HG03135 (cell line): ENCODE data around the gene ANKRD23.
A peak's percentile ranks its signal among the peaks of the same experiment; 100 is the strongest.
"Not testable (repeated sequence)": the region's sequence is repeated elsewhere in the genome, so short reads cannot be mapped to it uniquely, and the experiment has no call there.

Experiments used
- ATAC-seq: cut with Tn5 transposase; IDR thresholded peaks from one replicate; pipeline ENCODE4 v1.9.1; 2021; ENCODE audit warnings: mild to moderate bottlenecking, moderate library complexity; ENCODE audit not compliant: unreplicated experiment

The ANKRD23 gene

GRCh38 chr2:96801005-96801785 is 42.6 kb downstream of the ANKRD23 start:
- ATAC-seq = peak; percentile 86

GRCh38 chr2:96800061-96801004 is 43.5 kb downstream of the ANKRD23 start:
- peak; percentile 26 for ATAC-seq

- ATAC-seq = no peak
Observed at GRCh38 chr2:96799623-96799935, 44.2 kb downstream of the ANKRD23 start.

GRCh38 chr2:96798733-96799622 is 44.8 kb downstream of the ANKRD23 start:
- ATAC-seq = no peak

GRCh38 chr2:96797066-96797625 is 46.7 kb downstream of the ANKRD23 start:
- ATAC-seq = no peak

GRCh38 chr2:96796497-96796896 is 47.3 kb downstream of the ANKRD23 start:
- ATAC-seq = not testable (repeated sequence)

- ATAC-seq = no peak
Observed at GRCh38 chr2:96795076-96795475, 48.7 kb downstream of the ANKRD23 start.

GRCh38 chr2:96792772-96793749 is 50.8 kb downstream of the ANKRD23 start:
- ATAC-seq = no peak

- no peak for ATAC-seq
Observed at GRCh38 chr2:96789245-96789617, 54.6 kb downstream of the ANKRD23 start.

GRCh38 chr2:96788442-96789244 is 55.2 kb downstream of the ANKRD23 start:
- no peak for ATAC-seq
